Measurements from ENCODE around the gene IRF7. TPM values are rescaled to one million over a fixed set of nuclear protein-coding genes. Genes with fewer than 3 reads are reported as not detected.

The IRF7 gene
- total RNA-seq, 1 experiment from 2014 or later = 9.5 TPM

GRCh38 chr11:589798-590197 lies 26.0 kb downstream of the IRF7 start:
- no peak overlapping the region for H3K27ac Mint-ChIP-seq (ENCODE audit: low read depth, unreplicated experiment)
- H3K4me1 Mint-ChIP-seq (ENCODE audit: insufficient read depth, unreplicated experiment) = no peaks in the 10 kb centered on the region
- ChIA-PET POLR2A (no interaction called here), CTCF (no interaction called here)
- no peak overlapping the region for H3K4me3 Mint-ChIP-seq (ENCODE audit: unreplicated experiment)
- no peak for DNase-seq (ENCODE audit: unreplicated experiment)
- peaks cover 76% of the 10 kb centered on the region for H3K36me3 Mint-ChIP-seq (ENCODE audit: insufficient read depth, unreplicated experiment)
- intact Hi-C loops (cut with micrococcal nuclease) = no loop called here
- H3K27me3 Mint-ChIP-seq (ENCODE audit: insufficient read depth, unreplicated experiment) = no peaks in the 10 kb centered on the region
- no peaks in the 10 kb centered on the region for H3K9me3 Mint-ChIP-seq (ENCODE audit: unreplicated experiment)
- no TSS peak for BruUV-seq (replicated peaks)
- TF ChIP-seq CTCF (IDR thresholded peaks at IDR 0.05; ENCODE audit: unreplicated experiment) = no peak

- H3K9me3 Mint-ChIP-seq (ENCODE audit: unreplicated experiment) = no peaks in the 10 kb centered on the region
- DNase-seq (ENCODE audit: unreplicated experiment) = peak; percentile 73
- intact Hi-C loops (cut with micrococcal nuclease) = no loop called here
- no peaks in the 10 kb centered on the region for H3K4me1 Mint-ChIP-seq (ENCODE audit: insufficient read depth, unreplicated experiment)
- peaks cover 75% of the 10 kb centered on the region for H3K36me3 Mint-ChIP-seq (ENCODE audit: insufficient read depth, unreplicated experiment)
- no peak for TF ChIP-seq CTCF (IDR thresholded peaks at IDR 0.05; ENCODE audit: unreplicated experiment)
- POLR2A ChIA-PET = interaction anchor here (1.2 to 1.8 kb wide), 2 partner anchors 11 to 12 kb away, joined by 3 to 7 read pairs; no protein-coding TSS in a partner anchor
- CTCF ChIA-PET = interaction anchor here (0.6 kb wide), 1 partner anchor 225 kb away, joined by 3 read pairs; no protein-coding TSS in a partner anchor
- no peaks in the 10 kb centered on the region for H3K27me3 Mint-ChIP-seq (ENCODE audit: insufficient read depth, unreplicated experiment)
- H3K4me3 Mint-ChIP-seq (ENCODE audit: unreplicated experiment) = no peak overlapping the region
- BruUV-seq (replicated peaks) = no TSS peak
- H3K27ac Mint-ChIP-seq (ENCODE audit: low read depth, unreplicated experiment) = no peak overlapping the region
Observed at GRCh38 chr11:587978-588380, 27.8 kb downstream of the IRF7 start.

- no peak for DNase-seq (ENCODE audit: unreplicated experiment)
- ChIA-PET POLR2A (no interaction called here), CTCF (interaction anchor here (0.6 kb wide), 1 partner anchor 225 kb away, joined by 3 read pairs; no protein-coding TSS in a partner anchor)
- BruUV-seq (replicated peaks) = no TSS peak
- intact Hi-C loops (cut with micrococcal nuclease) = no loop called here
- no peaks in the 10 kb centered on the region for H3K9me3 Mint-ChIP-seq (ENCODE audit: unreplicated experiment)
- H3K4me3 Mint-ChIP-seq (ENCODE audit: unreplicated experiment) = no peak overlapping the region
- no peaks in the 10 kb centered on the region for H3K4me1 Mint-ChIP-seq (ENCODE audit: insufficient read depth, unreplicated experiment)
- peaks cover 75% of the 10 kb centered on the region for H3K36me3 Mint-ChIP-seq (ENCODE audit: insufficient read depth, unreplicated experiment)
- no peak for TF ChIP-seq CTCF (IDR thresholded peaks at IDR 0.05; ENCODE audit: unreplicated experiment)
- H3K27ac Mint-ChIP-seq (ENCODE audit: low read depth, unreplicated experiment) = no peak overlapping the region
- H3K27me3 Mint-ChIP-seq (ENCODE audit: insufficient read depth, unreplicated experiment) = no peaks in the 10 kb centered on the region
Observed at GRCh38 chr11:587546-587945, 28.2 kb downstream of the IRF7 start.

GRCh38 chr11:586376-587316 lies 29.1 kb downstream of the IRF7 start:
- Mint-ChIP-seq H3K36me3 (ENCODE audit: insufficient read depth, unreplicated experiment) (peaks cover 75% of the 10 kb centered on the region), H3K4me3 (ENCODE audit: unreplicated experiment) (no peak overlapping the region), H3K4me1 (ENCODE audit: insufficient read depth, unreplicated experiment) (no peaks in the 10 kb centered on the region), H3K27ac (ENCODE audit: low read depth, unreplicated experiment) (no peak overlapping the region), H3K27me3 (ENCODE audit: insufficient read depth, unreplicated experiment) (no peaks in the 10 kb centered on the region), H3K9me3 (ENCODE audit: unreplicated experiment) (no peaks in the 10 kb centered on the region)
- TF ChIP-seq CTCF (IDR thresholded peaks at IDR 0.05; ENCODE audit: unreplicated experiment) = no peak
- ChIA-PET CTCF (interaction anchor here (0.6 kb wide), 1 partner anchor 229 kb away, joined by 4 read pairs; no protein-coding TSS in a partner anchor), POLR2A (no interaction called here)
- no TSS peak for BruUV-seq (replicated peaks)
- no peak for DNase-seq (ENCODE audit: unreplicated experiment)
- intact Hi-C loops (cut with micrococcal nuclease) = no loop called here

Data from MCF 10A (cell line).